SK-N-MC (cell line): ENCODE data around the gene LMO1.

Source experiments
- EZH2 ChIP-seq: fragments of 200-600 bp; sonication (generic); IDR thresholded peaks from one replicate; pipeline ENCODE4 v1.6.1; 2017; ENCODE audit warnings: antibody characterized with exemption
- FOXP2 ChIP-seq: optimal IDR thresholded peaks from 2 replicates; pipeline ENCODE3; 2011; ENCODE audit warnings: mild to moderate bottlenecking, moderate library complexity; ENCODE audit not compliant: insufficient read depth; ENCODE audit errors: extremely low read length, control extremely low read depth

DNA sequence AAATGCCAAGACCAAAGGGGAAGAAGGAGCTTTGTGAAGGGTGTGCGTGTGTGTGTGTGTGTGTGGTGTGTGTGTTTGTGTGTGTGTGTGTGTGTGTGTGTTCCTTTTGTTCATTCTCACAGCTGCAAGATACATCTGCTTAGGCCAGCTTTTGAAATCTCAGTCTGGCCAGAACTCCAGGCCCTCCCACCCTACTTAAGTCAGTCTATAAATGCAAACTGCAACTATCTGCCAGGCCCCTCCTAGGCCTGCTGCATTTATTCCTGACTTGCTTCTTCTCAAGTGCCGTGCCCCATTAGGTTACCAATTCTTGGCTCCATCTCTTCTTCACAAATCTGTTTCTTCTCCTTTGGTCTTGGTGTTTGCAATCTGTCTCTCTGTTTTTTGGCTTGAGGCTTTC is 73.2 kb downstream of the LMO1 start:
- TF ChIP-seq FOXP2 (no peak), EZH2 (no peak)
